Panc1 (cell line): ENCODE measurements around the gene ITGB5. TPM values are rescaled to one million over a fixed set of nuclear protein-coding genes. Genes with fewer than 3 reads are reported as not detected.

Source experiments
- ATAC-seq: fragments of 200-7000 bp; cut with Tn5 transposase; 2 replicates; pipeline ENCODE4 v1.9.1; 2020; ENCODE audit warnings: mild to moderate bottlenecking, moderate library complexity
- BruUV-seq: library from RNA; stranded (reverse); fragments of 400-500 nt; replicated peaks from 2 replicates; lab custom pipeline; 2021; lab: Mats Ljungman, UMichigan
- CTCF ChIA-PET: fragments of 300-600 bp; sonication (Branson Sonifier 250); formaldehyde crosslinking; loops from one replicate; lab custom pipeline; 2022; ENCODE audit warnings: antibody characterized with exemption; lab: Charles Lee
- POLR2A ChIA-PET: fragments of 300-600 bp; sonication (Branson Sonifier 250); formaldehyde crosslinking; loops from one replicate; lab custom pipeline; 2022; ENCODE audit warnings: antibody characterized with exemption; lab: Charles Lee
- DNase-seq: peaks from one replicate; pipeline ENCODE4 v3.0.0-alpha.2; 2010; ENCODE audit warnings: low read depth, low spot score
- H3K27ac ChIP-seq: 2 replicates; pipeline ENCODE4 v1.5.1; 2011; ENCODE audit warnings: mild to moderate bottlenecking, low read length, inconsistent platforms
- H3K27me3 ChIP-seq: fragments of 200-500 bp; sonication (Bioruptor generic); 2 replicates; pipeline ENCODE4 v1.6.0; 2014; ENCODE audit warnings: low read length, inconsistent platforms; ENCODE audit not compliant: control insufficient read depth, insufficient read depth
- H3K36me3 ChIP-seq: fragments of 200-500 bp; sonication (Bioruptor generic); 2 replicates; pipeline ENCODE4 v1.5.1; 2014; ENCODE audit warnings: inconsistent platforms, mild to moderate bottlenecking, low read length, moderate library complexity; ENCODE audit not compliant: control insufficient read depth, insufficient read depth
- H3K4me1 ChIP-seq: 2 replicates; pipeline ENCODE4 v1.5.1; 2011; ENCODE audit warnings: inconsistent platforms, mild to moderate bottlenecking, low read length, moderate library complexity; ENCODE audit not compliant: control insufficient read depth, insufficient read depth
- H3K4me3 ChIP-seq, 2 experiments: 2 replicates each; pipeline ENCODE4 v1.5.1; 2011 to 2012; ENCODE audit warnings: low read depth in 2 of 2, low read length in 2 of 2, mild to moderate bottlenecking in 2 of 2, inconsistent platforms in 1 of 2, moderate library complexity in 1 of 2
- H3K9me3 ChIP-seq: fragments of 200-500 bp; sonication (Bioruptor generic); 2 replicates; pipeline ENCODE4 v1.5.1; 2014; ENCODE audit warnings: low read depth, mild to moderate bottlenecking, inconsistent platforms, low read length, moderate library complexity; ENCODE audit not compliant: control insufficient read depth, insufficient read depth
- POLR2AphosphoS5 ChIP-seq: IDR thresholded peaks from 2 replicates; pipeline ENCODE4 v1.6.1; 2012; ENCODE audit warnings: mild to moderate bottlenecking, low read depth, low read length, moderate library complexity
- SIN3A ChIP-seq: IDR thresholded peaks from 2 replicates; pipeline ENCODE4 v1.6.1; 2012; ENCODE audit warnings: low read depth, mild to moderate bottlenecking, low read length, moderate library complexity, borderline replicate concordance; ENCODE audit not compliant: insufficient read depth
- TCF7L2 ChIP-seq: IDR thresholded peaks from 2 replicates; pipeline ENCODE4 v1.6.1; 2011; ENCODE audit warnings: mild to moderate bottlenecking, low read depth, low read length, inconsistent platforms
- in situ Hi-C: cut with HindIII; loops from 2 replicates; pipeline ENCODE4 v1.10.0; 2016; ENCODE audit warnings: low sequenced_read_pairs, low pct_unique_long_range_greater_than_20kb
- intact Hi-C: fragments of 100-400 bp; cut with micrococcal nuclease; formaldehyde crosslinking; loops from one replicate; pipeline ENCODE4 v1.10.0; 2022; ENCODE audit not compliant: unreplicated experiment
- total RNA-seq: library from RNA; stranded (reverse); gene quantifications from one replicate; pipeline ENCODE4 v1.2.1, GENCODE V29; 2021; ENCODE audit not compliant: unreplicated experiment
- TF ChIP-seq, protein P1 (sequence below): fragments of 450-650 bp; IDR thresholded peaks from 2 replicates; pipeline ENCODE4 v1.5.1; 2017; ENCODE audit warnings: mild to moderate bottlenecking
- TF ChIP-seq, protein P2 (sequence below), 2 experiments: IDR thresholded peaks; 2 replicates each; pipeline ENCODE4 v1.6.1; 2011 to 2012; ENCODE audit warnings: low read depth in 2 of 2, control low read depth in 1 of 2, low read length in 1 of 2, mild to moderate bottlenecking in 1 of 2, moderate library complexity in 1 of 2; ENCODE audit not compliant: insufficient read depth in 1 of 2

ITGB5 gene
- total RNA-seq, 1 experiment from 2014 or later, result 446 TPM

DNA sequence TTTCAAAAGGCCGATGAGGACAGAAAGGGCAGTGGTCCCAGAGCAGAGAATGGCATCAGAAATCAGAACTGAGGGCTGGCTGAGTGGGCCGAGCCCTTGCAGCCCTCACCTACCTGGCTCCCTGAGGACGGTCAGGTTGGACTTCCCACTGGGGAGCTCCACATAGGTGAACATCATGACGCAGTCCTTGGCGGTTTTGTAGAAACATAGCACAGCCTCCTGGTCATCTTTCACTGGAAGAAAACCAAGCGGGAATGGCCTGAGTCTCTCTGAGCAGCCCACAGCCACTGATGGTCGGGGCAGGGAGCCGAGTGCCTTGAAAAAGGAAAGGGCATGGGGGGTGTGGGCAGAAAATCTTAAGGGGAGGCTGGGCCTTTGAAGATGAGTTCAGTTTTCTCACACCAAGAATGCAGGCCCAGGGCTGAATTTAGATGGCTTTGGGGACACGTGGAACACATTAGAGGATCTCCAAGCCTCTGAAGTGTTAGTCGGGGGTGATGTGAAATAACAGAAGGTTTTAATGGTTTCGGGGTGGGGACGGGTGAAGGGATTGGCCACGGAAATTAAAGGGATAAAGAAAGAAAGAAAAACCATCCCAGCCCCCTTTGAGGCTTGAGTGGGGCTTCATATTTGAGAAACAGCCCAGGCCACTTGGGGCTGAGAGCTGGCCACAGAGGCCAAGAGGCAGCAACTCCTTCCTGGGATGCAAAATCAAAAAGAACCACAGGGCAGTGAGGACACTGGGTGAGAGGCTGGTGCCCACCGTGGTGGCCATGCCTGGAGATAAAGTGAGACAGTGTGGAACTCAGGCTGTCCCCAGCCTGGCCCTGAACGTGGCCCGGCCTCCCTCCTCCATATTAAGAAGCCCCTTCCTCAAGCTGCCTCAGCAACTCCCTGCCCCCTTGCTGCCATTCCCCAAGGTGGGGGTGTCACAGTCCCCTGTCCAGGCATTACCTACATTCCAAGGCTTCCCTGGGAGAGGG is 120.8 kb downstream of the ITGB5 start:
- in situ Hi-C loops, result no loop called here
- CTCF ChIA-PET, result interaction anchor here (1.1 kb wide), 1 partner anchor 21 kb away, joined by 3 read pairs; no protein-coding TSS in a partner anchor
- no TSS peak for BruUV-seq
- ATAC-seq, result no peak
- H3K4me3 ChIP-seq, result no peak overlapping the region
- DNase-seq, result no peak
- no peak overlapping the region for H3K27ac ChIP-seq
- H3K9me3 ChIP-seq, result no peaks in the 10 kb centered on the region
- intact Hi-C loops, result no loop called here
- POLR2A ChIA-PET, result interaction anchor here (0.5 to 0.7 kb wide), 2 partner anchors 109 to 817 kb away, joined by 5 to 15 read pairs; no protein-coding TSS in a partner anchor
- TF ChIP-seq, protein P1, sequence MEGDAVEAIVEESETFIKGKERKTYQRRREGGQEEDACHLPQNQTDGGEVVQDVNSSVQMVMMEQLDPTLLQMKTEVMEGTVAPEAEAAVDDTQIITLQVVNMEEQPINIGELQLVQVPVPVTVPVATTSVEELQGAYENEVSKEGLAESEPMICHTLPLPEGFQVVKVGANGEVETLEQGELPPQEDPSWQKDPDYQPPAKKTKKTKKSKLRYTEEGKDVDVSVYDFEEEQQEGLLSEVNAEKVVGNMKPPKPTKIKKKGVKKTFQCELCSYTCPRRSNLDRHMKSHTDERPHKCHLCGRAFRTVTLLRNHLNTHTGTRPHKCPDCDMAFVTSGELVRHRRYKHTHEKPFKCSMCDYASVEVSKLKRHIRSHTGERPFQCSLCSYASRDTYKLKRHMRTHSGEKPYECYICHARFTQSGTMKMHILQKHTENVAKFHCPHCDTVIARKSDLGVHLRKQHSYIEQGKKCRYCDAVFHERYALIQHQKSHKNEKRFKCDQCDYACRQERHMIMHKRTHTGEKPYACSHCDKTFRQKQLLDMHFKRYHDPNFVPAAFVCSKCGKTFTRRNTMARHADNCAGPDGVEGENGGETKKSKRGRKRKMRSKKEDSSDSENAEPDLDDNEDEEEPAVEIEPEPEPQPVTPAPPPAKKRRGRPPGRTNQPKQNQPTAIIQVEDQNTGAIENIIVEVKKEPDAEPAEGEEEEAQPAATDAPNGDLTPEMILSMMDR, result no peak
- TF ChIP-seq TCF7L2, result no peak
- H3K4me1 ChIP-seq, result peaks cover 7% of the 10 kb centered on the region
- no peaks in the 10 kb centered on the region for H3K27me3 ChIP-seq
- no peaks in the 10 kb centered on the region; the same call in 1 of the 2 replicates for H3K36me3 ChIP-seq

DNA sequence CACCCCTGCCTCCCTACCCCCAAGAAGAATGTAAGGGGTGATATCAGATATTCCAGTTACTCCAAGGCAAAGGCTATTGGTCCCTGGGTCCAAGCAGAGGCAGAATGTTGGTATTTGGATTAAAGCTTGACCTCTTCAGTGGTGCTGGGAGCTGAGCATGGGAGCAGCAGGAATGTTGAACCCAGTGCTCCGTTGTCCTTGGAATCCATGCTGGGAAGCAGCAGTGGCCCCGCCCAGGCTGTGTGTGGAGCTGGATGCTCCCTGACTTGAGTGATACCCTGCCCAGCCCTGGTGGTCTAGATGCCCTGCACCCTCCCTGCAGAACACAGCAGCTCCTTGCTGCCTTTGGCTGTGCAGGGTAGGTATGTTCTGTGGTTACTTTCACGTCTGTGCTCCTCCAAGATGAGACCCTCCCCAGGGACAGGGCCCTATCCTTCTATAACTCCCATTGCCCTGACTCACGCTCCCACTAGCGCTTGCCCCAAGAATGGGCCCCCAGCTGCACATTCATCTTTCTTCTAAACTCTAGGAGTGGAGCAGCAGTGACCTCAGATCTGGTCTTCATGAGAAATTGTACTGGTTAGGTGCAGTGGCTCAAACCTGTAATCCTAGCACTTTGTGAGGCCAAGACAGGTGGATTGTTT is 121.8 kb downstream of the ITGB5 start:
- peaks cover 7% of the 10 kb centered on the region for H3K4me1 ChIP-seq
- no peaks in the 10 kb centered on the region; the same call in 1 of the 2 replicates for H3K36me3 ChIP-seq
- in situ Hi-C loops, result no loop called here
- BruUV-seq, result no TSS peak
- H3K27ac ChIP-seq, result no peak overlapping the region
- H3K27me3 ChIP-seq, result no peaks in the 10 kb centered on the region
- ATAC-seq (no peak), DNase-seq (no peak)
- CTCF ChIA-PET, result no interaction called here
- H3K9me3 ChIP-seq, result no peaks in the 10 kb centered on the region
- intact Hi-C loops, result no loop called here
- no peak overlapping the region for H3K4me3 ChIP-seq
- POLR2A ChIA-PET, result no interaction called here
- TF ChIP-seq, protein P2, sequence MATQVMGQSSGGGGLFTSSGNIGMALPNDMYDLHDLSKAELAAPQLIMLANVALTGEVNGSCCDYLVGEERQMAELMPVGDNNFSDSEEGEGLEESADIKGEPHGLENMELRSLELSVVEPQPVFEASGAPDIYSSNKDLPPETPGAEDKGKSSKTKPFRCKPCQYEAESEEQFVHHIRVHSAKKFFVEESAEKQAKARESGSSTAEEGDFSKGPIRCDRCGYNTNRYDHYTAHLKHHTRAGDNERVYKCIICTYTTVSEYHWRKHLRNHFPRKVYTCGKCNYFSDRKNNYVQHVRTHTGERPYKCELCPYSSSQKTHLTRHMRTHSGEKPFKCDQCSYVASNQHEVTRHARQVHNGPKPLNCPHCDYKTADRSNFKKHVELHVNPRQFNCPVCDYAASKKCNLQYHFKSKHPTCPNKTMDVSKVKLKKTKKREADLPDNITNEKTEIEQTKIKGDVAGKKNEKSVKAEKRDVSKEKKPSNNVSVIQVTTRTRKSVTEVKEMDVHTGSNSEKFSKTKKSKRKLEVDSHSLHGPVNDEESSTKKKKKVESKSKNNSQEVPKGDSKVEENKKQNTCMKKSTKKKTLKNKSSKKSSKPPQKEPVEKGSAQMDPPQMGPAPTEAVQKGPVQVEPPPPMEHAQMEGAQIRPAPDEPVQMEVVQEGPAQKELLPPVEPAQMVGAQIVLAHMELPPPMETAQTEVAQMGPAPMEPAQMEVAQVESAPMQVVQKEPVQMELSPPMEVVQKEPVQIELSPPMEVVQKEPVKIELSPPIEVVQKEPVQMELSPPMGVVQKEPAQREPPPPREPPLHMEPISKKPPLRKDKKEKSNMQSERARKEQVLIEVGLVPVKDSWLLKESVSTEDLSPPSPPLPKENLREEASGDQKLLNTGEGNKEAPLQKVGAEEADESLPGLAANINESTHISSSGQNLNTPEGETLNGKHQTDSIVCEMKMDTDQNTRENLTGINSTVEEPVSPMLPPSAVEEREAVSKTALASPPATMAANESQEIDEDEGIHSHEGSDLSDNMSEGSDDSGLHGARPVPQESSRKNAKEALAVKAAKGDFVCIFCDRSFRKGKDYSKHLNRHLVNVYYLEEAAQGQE (IDR thresholded peaks at IDR 0.05; ENCODE audit: insufficient read depth in 1 of 2, low read depth in 2 of 2, low read length in 1 of 2), result no peak
- no peak for TF ChIP-seq POLR2AphosphoS5
- no peak for TF ChIP-seq TCF7L2
- TF ChIP-seq, protein P1, result no peak
- TF ChIP-seq SIN3A, result no peak
